IPS-11a (cell line): ENCODE measurements around the gene DENND4C.
"Not testable (repeated sequence)": the region's sequence is repeated elsewhere in the genome, so short reads cannot be mapped to it uniquely, and the experiment has no call there.

ENCODE experiments used
- H3K4me3 ChIP-seq: one replicate; pipeline ENCODE4 v1.5.1; 2013; ENCODE audit warnings: low read depth, low read length, control low read depth

Gene DENND4C

DNA sequence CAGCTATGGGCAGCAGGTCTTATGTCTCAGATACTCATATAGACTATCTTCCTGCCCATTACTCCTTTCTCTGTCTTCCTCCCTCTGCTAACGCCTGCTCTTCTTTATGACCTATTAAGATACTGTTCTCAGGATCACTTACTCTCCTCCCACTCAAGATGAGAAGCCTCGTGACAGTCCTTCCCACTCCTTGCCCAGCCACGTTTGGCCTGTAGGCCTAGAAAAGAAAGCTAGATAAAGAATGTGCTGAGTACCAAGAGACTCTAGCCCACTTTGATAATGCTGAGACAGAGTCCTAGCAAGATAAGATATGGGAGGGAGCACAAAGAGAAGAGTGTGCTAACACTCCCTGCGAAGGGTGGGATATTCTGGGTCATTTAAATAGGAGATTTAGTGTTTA, 6.8 kb upstream of the DENND4C start:
- H3K4me3 ChIP-seq = no peak overlapping the region

DNA sequence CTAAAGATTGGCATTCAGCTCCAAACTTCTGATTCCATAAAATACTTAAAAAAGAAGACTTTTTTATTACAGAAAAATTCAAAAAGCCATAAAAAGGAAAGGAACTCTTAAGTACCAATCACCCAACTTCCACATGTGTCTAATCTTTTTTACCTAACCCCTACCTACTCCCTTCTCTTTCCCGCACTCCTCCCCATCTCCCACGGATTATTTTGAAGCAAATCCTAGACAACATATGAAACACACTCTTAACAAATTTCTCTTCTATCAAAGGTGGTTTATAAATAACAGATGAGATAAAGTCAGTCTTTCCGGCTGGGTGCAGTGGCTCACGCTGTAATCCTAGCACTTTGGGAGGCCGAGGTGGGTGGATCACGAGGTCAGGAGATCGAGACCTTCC, 5.9 kb upstream of the DENND4C start:
- H3K4me3 ChIP-seq = no peak overlapping the region

DNA sequence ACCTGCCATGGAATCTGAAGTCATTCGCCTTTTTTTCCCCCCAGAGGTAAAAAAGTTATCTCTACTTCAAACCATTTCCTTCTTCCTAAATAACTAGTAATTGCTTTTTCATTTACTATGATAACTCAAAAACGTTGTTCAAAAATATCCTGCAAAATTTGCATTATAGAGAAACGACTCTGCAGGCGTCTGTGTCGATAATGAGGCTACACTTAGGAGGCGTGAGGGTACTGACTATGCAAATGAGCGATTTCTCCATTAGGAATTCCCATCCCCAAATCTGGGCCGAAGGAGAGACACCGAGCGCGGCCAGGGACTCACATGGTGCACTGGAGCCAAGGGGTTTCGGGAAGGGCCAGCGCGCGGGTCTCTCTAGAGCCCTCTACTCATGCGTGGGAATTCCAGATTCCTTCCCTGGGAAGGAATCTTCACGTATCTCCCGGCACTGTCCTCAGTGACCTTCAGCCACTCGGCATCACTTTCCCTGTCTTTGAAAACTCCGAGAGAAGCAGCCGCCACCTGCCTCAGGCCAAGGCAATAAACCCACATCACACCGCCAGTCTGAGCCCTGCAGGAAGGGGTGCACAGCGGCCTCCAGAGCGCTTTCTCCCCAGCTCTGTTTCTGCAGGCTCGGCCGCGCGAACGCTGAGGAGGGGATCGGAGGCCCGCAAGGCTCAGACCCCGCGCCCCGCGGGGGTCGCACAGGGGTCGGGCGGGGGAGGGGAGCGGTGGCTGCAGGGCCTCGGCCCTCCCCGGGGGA, 718 bp upstream of the DENND4C start:
- H3K4me3 ChIP-seq = peak overlapping the region; percentile 72

DNA sequence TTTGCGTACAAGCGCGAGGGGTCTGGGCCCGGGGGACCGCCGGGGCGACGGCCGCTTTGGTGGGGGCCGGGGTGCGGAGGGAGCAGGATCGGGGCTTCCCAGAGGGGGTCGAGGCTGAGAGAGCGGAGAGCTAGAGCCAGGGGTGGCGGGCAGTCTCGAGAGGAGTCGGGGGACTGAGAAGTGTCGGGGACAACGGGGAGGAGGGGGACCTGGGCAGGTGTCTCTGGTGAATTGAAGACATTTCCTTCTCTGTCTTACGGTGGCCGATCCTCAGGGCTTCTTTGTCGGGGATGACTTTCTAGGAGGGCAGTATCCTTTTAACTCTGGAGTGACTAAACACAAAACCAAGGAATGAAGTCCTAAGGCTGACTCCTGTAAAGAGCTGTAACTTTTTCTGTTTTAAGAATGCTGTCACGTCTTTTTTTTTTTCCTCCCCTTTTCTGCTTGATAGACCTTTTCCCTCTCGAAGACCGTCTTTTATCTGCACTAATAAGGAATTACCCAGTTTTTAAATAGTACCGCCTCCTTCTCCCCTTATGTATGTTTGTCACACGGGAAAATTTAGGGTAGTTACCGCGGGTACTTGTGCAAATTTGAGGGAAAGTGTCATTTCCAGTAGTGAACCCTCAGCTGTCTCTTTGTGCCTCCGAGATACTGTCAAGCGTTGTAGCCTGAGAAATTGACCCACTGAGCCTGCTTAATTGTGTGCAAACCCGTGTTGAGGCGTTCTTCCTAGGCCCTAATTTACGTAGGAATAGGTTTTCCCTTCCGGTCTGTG, 822 bp downstream of the DENND4C start:
- H3K4me3 ChIP-seq = peak overlapping the region; percentile 83

DNA sequence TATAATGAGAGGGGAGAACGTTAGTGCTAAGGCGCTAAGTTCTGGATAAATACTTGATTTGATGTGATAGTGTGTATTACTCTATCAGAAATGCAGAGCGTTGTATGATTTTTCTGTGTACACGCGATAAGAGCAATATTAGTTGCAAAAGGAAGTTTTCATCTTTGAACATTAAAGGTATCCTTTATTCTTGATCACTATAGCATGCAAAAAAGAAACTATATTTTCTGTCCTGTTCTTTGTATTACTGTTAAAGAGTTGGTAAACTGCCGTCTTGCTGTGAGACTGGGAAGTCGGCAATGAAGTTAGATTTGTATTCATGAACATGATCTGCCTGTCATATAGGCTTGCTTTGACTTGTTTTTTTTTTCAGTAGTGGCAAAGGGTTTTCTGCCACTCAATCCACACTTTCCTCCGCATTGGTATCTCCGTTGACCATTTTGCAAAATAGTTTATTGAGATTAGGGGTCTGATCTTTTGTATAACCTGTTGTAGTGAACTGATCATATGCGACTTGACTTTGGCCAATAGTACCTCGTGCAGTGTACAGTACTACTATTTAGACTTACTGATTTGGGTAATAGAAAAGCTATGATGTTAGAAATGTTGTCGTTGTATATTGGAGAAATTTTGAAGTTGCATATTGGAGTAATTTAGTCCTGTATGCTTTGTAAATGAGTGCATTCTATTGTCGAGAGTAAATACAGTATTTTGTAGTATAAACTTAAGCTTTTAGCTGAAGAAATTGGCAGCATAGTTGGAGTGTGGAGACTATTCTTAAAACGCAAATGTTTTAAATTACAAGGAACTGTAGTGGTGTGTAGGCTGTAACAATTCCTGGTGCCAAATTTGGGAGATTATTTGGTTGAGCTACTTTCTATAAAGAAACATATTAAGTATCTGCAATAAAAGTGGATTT, 1.7 kb downstream of the DENND4C start:
- H3K4me3 ChIP-seq = peak overlapping the region; percentile 83

DNA sequence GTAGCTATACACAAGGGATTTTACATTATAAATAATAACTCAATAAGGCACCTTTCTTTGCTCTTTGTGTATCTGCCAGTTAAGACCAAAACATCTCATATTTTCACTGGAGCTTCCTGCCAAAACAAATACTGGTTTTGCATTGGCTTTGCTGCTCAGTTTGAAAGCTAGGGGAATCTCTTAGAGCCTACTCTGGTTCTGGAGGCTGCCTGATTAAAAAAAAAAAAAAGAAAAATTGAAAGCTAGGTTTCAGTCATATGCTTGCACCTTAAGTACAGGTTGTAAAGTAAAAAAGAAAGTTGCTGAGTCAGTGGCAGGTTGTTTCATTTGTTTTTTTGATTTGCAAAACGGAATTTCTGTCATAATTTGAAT, 2.3 kb downstream of the DENND4C start:
- H3K4me3 ChIP-seq = no peak overlapping the region

DNA sequence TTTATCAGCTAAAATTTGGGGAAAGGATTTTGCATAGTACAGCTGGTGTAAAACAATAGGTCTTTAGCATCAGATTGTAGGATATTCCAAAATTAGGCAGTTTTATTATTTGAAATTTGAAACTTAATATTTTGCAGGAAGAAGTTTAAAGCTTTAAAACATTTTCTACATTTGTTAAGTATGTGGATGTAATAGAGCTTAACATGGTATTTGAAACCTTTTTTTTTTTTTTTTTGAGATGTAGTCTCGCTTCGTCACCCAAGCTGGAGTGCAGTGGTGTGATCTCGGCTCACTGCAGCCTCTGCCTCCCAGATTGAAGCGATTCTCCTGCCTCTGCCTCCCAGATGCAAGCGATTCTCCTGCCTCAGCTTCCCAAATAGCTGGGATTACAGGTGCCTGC, 2.9 kb downstream of the DENND4C start:
- no peak overlapping the region for H3K4me3 ChIP-seq

DNA sequence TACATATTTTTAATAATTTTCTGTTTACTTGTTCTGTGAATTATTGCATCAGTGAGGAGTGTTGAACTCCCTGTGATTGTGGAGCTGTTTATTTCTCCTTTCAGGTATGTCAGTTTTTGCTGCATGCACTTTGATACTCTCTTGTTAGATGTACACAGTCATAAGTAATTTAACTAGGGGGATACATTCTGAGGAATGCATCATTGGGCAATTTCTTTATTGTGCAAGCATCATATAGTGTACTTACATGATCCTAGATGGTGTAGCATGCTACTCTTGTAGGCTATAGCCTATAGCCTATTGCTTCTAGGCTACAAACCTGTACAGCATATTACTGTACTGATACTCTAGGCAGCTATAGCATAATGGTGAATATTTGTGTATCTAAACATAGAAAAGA, 9.5 kb downstream of the DENND4C start:
- H3K4me3 ChIP-seq = no peak overlapping the region

DNA sequence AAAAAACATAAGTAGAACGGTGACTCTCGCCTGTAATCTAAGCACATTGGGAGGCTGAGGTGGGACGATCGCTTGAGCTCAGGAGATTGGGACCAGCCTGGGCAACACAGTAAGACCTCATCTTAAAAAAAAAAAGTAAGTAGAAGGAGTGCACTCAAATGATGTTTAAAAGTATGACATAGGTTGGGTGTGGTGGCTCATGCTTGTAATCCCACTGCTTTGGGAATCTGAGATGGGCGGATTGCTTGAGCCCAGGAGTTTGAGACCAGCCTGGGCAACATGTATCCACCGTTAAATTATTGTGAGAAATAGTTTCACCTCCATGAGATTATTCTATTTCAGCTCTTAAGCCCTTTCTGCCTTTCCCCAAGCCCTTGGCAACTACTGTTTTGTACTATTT, 11.2 kb downstream of the DENND4C start:
- H3K4me3 ChIP-seq = no peak overlapping the region

DNA sequence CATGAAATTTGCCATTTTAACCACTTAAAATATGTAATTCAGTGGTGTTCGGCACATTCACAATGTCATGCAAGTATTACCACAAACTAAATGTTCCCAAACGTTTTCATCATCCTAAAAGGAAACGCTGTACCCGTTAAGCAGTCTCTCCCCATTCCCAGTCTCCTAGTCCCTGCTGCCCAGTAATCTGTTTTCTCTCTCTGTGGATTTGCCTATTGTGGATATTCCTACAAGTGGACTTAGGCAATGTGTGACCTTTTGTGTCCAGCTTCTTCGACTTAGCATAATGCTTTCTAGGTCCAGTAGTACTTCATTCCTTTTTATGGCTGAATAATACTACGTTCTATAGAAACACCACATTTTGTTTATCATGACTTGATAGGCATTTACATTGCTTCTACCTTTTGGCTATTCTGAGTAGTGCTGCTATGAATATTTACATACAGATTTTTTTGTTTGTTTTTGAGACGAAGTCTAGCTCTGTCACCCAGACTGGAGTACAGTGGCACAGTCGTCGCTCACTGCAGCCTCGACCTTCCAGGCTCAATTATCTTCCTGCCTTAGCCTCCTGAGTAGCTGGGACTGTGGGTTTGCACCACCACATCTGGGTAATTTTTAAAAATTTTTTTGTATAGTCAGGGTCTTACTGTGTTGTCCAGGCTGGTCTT, 13.0 kb downstream of the DENND4C start:
- no peak overlapping the region for H3K4me3 ChIP-seq

DNA sequence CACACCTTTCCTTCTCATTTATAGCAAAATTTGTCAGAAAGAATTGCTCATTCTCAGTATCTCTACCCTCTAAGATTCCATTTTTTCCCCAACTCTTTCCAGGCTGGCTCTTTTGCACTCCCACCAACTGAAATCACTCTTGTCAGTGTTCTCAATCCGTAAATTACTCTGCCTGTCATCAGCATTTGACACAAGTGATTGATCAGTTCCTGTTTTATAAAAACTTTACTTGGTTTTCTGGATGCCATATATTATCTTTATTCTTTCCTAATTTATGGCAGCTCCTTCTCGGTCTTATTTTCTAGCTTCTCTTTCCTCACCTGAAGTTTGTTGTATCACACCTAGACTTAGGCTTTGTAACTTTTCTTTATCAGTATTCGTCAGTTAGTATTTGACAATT, 16.4 kb downstream of the DENND4C start:
- no peak overlapping the region for H3K4me3 ChIP-seq

DNA sequence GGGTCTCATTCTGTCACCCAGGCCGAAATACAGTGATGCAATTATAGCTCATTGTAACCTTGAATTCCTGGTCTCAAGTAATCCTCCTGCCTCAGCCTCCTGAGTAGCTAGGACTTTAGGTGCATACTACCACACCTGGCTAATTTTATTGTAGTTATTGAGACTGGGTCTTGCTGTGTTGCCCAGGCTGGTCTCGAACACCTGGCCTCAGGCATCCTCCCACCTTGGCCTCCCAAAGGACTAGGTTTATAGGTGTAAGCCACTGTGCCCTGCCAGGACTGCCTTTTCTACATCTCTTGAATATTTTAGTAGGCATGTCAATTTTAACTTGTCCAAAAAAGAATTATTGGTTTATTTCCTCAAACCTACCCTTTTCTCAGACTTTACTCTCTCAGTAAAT, 16.9 kb downstream of the DENND4C start:
- H3K4me3 ChIP-seq = no peak overlapping the region

DNA sequence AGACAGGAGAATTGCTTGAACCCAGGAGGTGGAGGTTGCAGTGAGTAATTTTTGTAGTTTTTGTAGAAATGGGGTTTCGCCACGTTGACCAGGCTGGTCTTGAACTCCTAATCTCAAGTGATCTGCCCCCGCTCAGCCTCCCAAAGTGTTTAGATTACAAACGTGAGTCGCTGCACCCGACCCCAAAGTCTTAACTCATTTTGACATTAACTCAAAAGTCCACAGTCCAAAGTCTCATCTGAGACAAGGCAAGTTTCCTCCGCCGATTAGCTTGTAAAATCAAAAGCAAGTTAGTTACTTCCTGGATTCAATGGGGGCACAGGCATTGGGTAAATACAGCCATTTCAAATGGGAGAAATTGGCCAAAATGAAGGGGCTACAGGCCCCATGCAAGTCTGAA, 19.9 kb downstream of the DENND4C start:
- H3K4me3 ChIP-seq = not testable (repeated sequence)

DNA sequence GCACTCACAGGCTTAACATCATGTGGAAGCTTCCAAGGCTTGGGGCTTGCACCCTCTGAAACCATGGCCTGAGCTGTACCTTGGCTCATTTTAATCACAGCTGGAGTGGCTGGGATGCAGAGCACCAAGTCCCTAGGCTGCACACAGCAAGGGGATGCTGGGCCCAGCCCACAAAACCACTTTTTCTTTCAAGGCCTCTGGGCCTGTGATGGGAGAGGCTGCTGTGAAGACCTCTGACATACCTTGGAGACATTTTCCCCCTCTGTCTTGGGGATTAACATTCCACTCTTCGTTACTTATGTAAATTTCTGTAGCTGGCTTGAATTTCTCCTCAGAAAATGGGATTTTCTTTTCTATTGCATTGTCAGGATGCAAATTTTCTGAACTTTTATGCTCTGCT, 20.7 kb downstream of the DENND4C start:
- not testable (repeated sequence) for H3K4me3 ChIP-seq

DNA sequence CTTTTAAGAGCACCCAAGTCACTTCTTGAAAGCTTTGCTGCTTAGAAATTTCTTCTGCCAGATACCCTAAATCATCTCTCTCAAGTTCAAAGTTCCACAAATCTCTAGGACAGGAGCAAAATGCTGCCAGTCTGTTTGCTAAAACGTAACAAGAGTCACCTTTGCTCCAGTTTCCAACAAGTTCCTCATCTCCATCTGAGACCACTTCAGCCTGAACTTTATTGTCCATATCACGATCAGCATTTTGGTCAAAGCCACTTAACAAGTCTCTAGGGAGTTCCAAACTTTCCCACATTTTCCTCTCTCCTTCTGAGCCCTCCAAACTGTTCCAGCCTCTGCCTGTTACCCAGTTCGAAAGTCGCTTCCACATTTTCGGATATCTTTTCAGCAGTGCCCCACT, 21.1 kb downstream of the DENND4C start:
- not testable (repeated sequence) for H3K4me3 ChIP-seq

DNA sequence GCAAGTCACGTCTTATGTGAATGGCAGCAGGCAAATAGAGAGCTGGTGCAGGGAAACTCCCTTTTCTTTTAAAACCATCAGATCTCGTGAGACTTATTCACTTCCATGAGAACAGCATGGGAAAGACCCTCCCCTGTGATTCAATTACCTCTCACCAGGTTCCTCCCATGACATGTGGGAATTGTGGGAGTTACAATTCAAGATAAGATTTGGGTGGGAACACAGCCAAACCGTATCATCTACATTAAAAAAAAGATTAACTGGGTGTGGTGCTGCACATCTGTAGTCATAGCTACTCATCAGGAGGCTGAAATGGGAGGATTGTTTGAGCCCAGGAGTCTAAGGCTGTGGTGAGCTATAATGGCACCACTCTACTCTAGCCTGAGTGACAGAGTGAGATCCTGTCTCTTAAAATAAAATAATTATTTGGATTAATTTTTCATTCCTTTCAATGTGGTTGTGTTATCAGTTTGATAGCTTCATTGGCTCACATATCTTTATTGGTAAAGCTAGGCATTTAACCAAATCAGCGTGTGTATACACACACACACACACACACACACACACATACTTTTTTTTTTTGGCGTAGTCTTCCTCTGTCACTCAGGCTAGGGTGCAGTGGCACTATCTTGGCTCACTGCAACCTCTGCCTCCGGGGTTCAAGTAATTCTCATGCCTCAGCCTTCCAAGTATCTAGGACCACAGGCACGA, 21.8 kb downstream of the DENND4C start:
- H3K4me3 ChIP-seq = no peak overlapping the region

DNA sequence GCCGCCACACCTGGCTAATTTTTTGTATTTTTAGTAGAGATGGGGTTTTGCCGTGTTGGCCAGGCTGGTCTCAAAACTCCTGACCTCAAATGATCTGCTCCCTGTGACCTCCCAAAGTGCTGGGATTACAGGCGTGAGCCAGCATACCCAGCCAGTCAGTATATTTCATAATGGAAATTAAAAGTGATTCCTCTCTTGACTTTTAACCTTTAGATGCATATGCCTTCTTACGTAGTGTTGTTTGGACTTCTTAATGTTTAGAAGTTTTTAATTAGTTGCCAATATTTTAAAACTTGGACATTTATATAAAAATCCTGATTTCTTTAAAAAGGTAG, 22.4 kb downstream of the DENND4C start:
- no peak overlapping the region for H3K4me3 ChIP-seq

DNA sequence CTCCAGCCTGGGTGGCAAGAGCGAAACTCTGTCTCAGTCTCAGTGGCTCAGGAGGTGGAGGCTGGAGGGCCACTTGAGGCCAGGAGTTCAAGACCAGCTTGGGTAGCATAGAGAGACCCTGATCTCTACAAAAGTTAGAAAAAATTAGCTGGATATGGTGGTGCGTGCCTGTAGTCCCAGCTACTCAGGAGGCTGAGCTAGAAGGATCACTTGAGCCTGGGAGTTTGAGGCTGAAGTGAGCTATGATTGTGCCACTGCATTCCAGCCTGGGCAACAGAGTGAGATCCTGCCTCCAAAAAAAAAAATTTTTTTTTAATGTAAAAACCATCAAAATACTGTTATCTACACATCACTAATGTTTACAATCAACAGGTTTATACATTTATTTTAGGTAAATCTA, 24.6 kb downstream of the DENND4C start:
- no peak overlapping the region for H3K4me3 ChIP-seq

DNA sequence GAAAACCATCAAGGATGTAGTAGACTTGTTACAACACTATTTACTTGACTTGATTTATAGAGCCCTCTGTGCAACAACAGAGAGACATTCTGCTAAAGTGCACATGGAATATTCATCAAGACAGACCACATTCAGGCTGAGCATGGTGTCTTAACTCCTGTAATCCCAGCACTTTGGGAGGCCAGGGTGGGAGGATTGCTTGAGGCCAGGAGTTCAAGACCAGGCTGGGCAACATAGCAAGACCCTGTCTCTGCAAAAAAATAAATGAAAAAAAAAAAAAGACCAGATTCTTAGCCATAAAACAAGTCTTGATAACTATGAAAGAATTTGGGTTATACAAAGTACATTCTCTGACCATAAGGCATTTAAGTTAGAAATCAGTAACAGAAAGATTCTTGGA, 25.3 kb downstream of the DENND4C start:
- H3K4me3 ChIP-seq = no peak overlapping the region

DNA sequence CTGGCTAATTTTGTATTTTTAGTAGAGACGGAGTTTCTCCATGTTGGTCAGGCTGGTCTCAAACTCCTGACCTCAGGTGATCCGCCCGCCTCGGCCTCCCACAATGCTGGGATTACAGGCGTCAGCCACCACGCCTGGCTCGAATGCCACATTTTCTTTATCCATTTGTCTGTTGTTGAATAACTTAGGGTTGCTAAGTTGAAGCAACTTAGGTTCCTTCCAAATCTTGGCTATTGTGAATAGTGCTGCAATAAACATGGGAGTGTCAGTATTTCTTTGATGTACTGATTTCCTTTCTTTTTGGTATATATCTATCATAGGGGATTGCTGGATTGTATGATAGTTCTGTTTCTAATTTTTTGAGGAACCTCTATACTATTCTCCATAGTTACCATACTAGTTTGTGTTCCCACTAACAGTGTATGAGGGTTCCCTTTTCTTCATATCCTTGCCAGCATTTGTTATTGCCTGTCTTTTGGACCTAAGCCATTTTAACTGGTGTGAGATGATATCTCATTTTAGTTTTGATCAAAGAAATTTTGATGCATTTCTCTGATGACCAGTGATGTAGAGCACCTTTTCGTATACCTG, 29.3 kb downstream of the DENND4C start:
- H3K4me3 ChIP-seq = not testable (repeated sequence)
